Upper lobe of left lung (tissue), 4 donors: ENCODE measurements around the gene GAS2L2.

ENCODE experiments used
- POLR2A ChIP-seq, 4 donors: fragments of 450-650 bp; IDR thresholded peaks; one replicate each; pipeline ENCODE4 v1.5.1; 2016 to 2017; ENCODE audit warnings: antibody characterized with exemption in 4 of 4, mild to moderate bottlenecking in 2 of 4
- POLR2AphosphoS5 ChIP-seq, 2 donors: sonication (generic); formaldehyde crosslinking; IDR thresholded peaks; one replicate each; pipeline ENCODE4 v1.5.1; 2017; ENCODE audit warnings: antibody characterized with exemption in 2 of 2
- TF ChIP-seq, protein P1 (sequence below), 6 experiments: fragments of 450-650 bp in 4 of 6; fragments of 200-600 bp in 2 of 6; sonication (generic) in 2 of 6; IDR thresholded peaks; one replicate each; pipeline ENCODE4 v1.5.1; 2016 to 2019; ENCODE audit warnings: antibody characterized with exemption in 6 of 6

DNA sequence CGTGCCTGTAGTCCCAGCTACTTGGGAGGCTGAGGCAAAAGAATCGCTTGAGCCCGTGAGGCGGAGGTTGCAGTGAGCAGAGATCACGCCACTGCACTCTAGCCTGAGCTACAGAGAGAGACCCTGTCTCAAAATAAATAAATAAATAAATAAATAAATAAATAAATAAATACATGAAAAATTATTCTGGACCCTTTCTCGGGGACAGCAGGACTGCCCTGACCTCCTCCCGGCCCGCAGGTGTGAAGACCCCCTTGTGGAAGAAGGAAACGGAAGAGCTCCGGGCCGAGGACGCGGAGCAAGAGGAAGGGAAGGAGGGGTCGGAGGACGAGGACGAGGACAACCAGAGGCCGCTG lies 10.7 kb upstream of the GAS2L2 start:
- TF ChIP-seq, protein P1, sequence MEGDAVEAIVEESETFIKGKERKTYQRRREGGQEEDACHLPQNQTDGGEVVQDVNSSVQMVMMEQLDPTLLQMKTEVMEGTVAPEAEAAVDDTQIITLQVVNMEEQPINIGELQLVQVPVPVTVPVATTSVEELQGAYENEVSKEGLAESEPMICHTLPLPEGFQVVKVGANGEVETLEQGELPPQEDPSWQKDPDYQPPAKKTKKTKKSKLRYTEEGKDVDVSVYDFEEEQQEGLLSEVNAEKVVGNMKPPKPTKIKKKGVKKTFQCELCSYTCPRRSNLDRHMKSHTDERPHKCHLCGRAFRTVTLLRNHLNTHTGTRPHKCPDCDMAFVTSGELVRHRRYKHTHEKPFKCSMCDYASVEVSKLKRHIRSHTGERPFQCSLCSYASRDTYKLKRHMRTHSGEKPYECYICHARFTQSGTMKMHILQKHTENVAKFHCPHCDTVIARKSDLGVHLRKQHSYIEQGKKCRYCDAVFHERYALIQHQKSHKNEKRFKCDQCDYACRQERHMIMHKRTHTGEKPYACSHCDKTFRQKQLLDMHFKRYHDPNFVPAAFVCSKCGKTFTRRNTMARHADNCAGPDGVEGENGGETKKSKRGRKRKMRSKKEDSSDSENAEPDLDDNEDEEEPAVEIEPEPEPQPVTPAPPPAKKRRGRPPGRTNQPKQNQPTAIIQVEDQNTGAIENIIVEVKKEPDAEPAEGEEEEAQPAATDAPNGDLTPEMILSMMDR (IDR thresholded peaks at IDR 0.05), result no peak
- TF ChIP-seq POLR2AphosphoS5 (IDR thresholded peaks at IDR 0.05) (no peak), POLR2A (IDR thresholded peaks at IDR 0.05) (no peak)
